ENCODE measurements around the gene FBXL5.

FBXL5 gene

GRCh38 chr4:15557786-15558550 is 97.2 kb downstream of the FBXL5 start:
- no peak for DNase-seq

DNA sequence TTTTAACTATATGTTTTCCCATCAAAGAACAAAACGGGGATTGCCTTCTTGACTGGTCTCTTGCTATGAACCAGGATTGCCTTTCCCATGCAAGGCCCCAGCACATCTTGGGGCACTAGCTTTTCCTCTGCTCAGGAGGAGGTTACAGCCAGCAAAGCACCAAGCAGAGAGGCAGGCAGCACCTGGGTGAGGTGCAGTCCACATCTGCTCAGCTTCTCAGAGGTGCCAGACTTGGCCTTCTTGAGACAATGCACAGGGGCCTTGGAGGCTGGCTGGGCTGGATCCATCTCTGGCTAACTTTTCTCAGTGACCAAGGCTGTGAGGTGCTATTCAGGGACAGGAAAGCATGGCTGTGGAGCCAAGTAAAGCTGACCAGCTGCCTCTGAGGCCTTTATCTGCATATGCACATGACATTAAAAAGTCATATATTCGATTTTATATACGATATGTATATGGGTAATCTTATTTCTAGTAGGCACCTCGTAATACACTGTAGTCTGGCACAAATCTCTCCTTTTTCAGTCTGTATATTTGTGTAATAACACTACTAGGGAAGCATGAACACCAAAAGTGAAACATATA is 98.6 kb downstream of the FBXL5 start:
- DNase-seq: no peak
